Measurements from ENCODE around the gene PTPRM. TPM values are rescaled to one million over a fixed set of nuclear protein-coding genes. Genes with fewer than 3 reads are reported as not detected.

Gene PTPRM
- total and polyA plus RNA-seq, 2 of the 8 experiments (the other 6 are each of a cell fraction or from before 2014, with no cell fraction given), result 4.1 to 7.0 TPM

DNA sequence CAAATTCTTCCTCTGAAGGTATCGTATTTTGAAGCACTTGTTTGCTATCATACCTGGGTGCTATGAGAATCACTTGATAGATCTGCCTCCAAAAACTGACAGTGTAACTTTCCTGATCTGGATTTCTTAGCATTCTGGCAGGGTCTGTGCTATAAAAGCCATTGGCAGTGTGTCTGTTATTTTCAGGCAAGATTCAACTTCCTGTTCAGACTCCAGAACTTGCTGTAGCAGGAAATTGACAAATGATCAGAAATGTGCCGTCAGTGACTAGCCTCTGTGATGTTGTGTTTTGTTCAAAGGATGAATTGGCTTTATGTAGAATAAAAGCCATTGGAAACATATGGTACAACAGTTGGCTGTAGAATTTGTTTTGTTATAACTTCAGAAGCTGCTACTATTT, 273.3 kb downstream of the PTPRM start:
- Histone ChIP-seq H3K23ac (ENCODE audit: insufficient read length) (no peak overlapping the region), H3K14ac (ENCODE audit: insufficient read length) (no peak overlapping the region), H3K27me3 (replicated peaks in 1 of 4; ENCODE audit: control insufficient read depth in 3 of 4, extremely low read depth in 1 of 4, insufficient read depth in 3 of 4, low read length in 3 of 4) (no peaks in the 10 kb centered on the region), H3K18ac (ENCODE audit: extremely low read depth, low read length) (no peak overlapping the region), H3K79me1 (ENCODE audit: low read depth, low read length) (no peaks in the 10 kb centered on the region), H3K79me2 (ENCODE audit: control insufficient read depth in 1 of 2, insufficient read depth in 2 of 2, low read length in 2 of 2) (no peaks in the 10 kb centered on the region), H3K23me2 (ENCODE audit: low read depth, low read length) (no peaks in the 10 kb centered on the region), H2BK15ac (ENCODE audit: low read length) (no peak overlapping the region), H3K36me3 (ENCODE audit: control insufficient read depth in 2 of 4, insufficient read depth in 4 of 4, low read length in 3 of 4) (no peaks in the 10 kb centered on the region), H3K9me3 (ENCODE audit: insufficient read depth in 2 of 2, low read depth in 1 of 2, low read length in 1 of 2) (peaks cover 11% of the 10 kb centered on the region in 2 experiments; a peak in 3 of 4 replicates), H2BK120ac (replicated peaks; ENCODE audit: low read depth, low read length) (no peak overlapping the region), H2BK20ac (ENCODE audit: low read length) (no peak overlapping the region), H3K27ac (ENCODE audit: low read depth, low read length) (no peak overlapping the region), H2AK5ac (ENCODE audit: low read depth, low read length) (no peak overlapping the region), H3K56ac (replicated peaks; ENCODE audit: insufficient read length, low read depth, low read length) (no peak overlapping the region), H4K8ac (ENCODE audit: extremely low read depth, insufficient read depth, low read length) (no peak overlapping the region), H4K91ac (replicated peaks; ENCODE audit: insufficient read length, low read length) (no peak overlapping the region), H3K4me2 (ENCODE audit: insufficient read depth in 1 of 2, low read depth in 2 of 2, low read length in 2 of 2) (no peak overlapping the region), H2BK5ac (ENCODE audit: low read depth, low read length) (no peak overlapping the region), H3K4me3 (ENCODE audit: extremely low read depth in 1 of 4, insufficient read depth in 2 of 4, low read depth in 3 of 4, low read length in 4 of 4) (no peak overlapping the region), H2AFZ (ENCODE audit: low read length) (no peak overlapping the region), H2BK12ac (ENCODE audit: low read depth, low read length) (no peak overlapping the region), H4K20me1 (replicated peaks in 1 of 2; ENCODE audit: control insufficient read depth in 1 of 2, insufficient read depth in 2 of 2, low read length in 2 of 2) (no peaks in the 10 kb centered on the region), H4K5ac (ENCODE audit: insufficient read length, low read depth, low read length) (no peak overlapping the region), H3K4ac (replicated peaks; ENCODE audit: insufficient read length, low read depth, low read length) (no peak overlapping the region), H3K9ac (replicated peaks in 1 of 4; ENCODE audit: extremely low read depth in 1 of 4, low read depth in 3 of 4, low read length in 3 of 4) (no peak overlapping the region), H3K4me1 (replicated peaks in 1 of 4; ENCODE audit: control insufficient read depth in 3 of 4, insufficient read depth in 4 of 4, low read length in 3 of 4) (no peaks in the 10 kb centered on the region)
- POLR2A ChIA-PET (ENCODE audit: partially characterized antibody), result no interaction called here
- CTCF ChIA-PET (ENCODE audit: partially characterized antibody), result no interaction called here
- 39% methylated on average over 2 of the region's 2 CpGs; no CpG with 5 or more reads in 1 of the 2 experiments for WGBS, 2 experiments (ENCODE audit: extremely low coverage in 1 of 2, insufficient coverage in 1 of 2, insufficient read length in 1 of 2, insufficient replicate concordance in 2 of 2, low coverage in 1 of 2, low lambda C conversion rate in 2 of 2, missing lambda C conversion rate in 1 of 2)
- FAIRE-seq, result no peak
- no peak for DNase-seq (ENCODE audit: low read depth in 1 of 2, low spot score in 2 of 2)
- TF ChIP-seq TAF7 (optimal IDR thresholded peaks at IDR 0.05; ENCODE audit: borderline replicate concordance, low read depth, low read length), result no peak
- TF ChIP-seq BRCA1 (IDR thresholded peaks at IDR 0.05; ENCODE audit: low read depth, low read length), result no peak
- TF ChIP-seq CHD1 (IDR thresholded peaks at IDR 0.05; ENCODE audit: low read depth, low read length), result no peak
- TF ChIP-seq EP300 (IDR thresholded peaks at IDR 0.05; ENCODE audit: borderline replicate concordance in 1 of 2, low read depth in 2 of 2, low read length in 2 of 2), result no peak
- no peak for TF ChIP-seq TBP (IDR thresholded peaks at IDR 0.05; ENCODE audit: low read depth, low read length)
- no peak for TF ChIP-seq BACH1 (IDR thresholded peaks at IDR 0.05; ENCODE audit: low read length)
- no peak for TF ChIP-seq HDAC6 (IDR thresholded peaks at IDR 0.05; ENCODE audit: low read depth, low read length)
- no peak for TF ChIP-seq ASH2L (IDR thresholded peaks at IDR 0.05; ENCODE audit: low read length)
- no peak for TF ChIP-seq SP1 (IDR thresholded peaks at IDR 0.05; ENCODE audit: low read depth, low read length)
